Measurements from ENCODE around the gene HSP90AA1.
A peak's percentile ranks its signal among the peaks of the same experiment; 100 is the strongest.
"Not testable (repeated sequence)": the region's sequence is repeated elsewhere in the genome, so short reads cannot be mapped to it uniquely, and the experiment has no call there.

HSP90AA1 gene

GRCh38 chr14:102078831-102079699 lies 7.8 kb downstream of the HSP90AA1 start:
- H3K4me3 ChIP-seq (ENCODE audit: low read depth, low read length): no peak overlapping the region
- no peak for DNase-seq (ENCODE audit: low read depth)
- TF ChIP-seq CTCF (conservative IDR thresholded peaks at IDR 0.05; ENCODE audit: low read depth, low read length): no peak

DNA sequence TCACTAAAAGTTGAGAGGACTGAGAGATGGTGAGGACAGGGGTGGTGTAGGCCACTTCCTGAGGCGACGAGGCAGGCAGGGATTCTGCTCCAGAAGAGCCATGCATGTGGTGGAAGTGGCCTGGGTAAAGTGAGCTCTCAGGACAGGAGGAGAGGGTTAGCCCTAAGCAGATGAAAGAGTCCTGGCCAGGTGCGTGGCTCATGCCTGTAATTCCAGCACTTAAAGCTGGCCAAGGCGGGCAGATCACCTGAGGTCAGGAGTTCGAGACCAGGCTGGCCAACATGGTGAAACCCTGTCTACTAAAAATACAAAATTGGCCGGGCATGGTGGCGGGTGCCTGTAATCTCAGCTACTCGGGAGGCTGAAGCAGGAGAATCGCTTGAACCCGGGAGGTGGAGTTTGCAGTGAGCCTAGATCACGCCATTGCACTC lies 8.5 kb downstream of the HSP90AA1 start:
- not testable (repeated sequence) for H3K4me3 ChIP-seq (ENCODE audit: low read depth, low read length); DNase-seq (ENCODE audit: low read depth)

GRCh38 chr14:102077382-102077709 lies 9.5 kb downstream of the HSP90AA1 start:
- H3K4me3 ChIP-seq (ENCODE audit: low read depth, low read length): no peak overlapping the region
- DNase-seq (ENCODE audit: low read depth): no peak
- TF ChIP-seq CTCF (conservative IDR thresholded peaks at IDR 0.05; ENCODE audit: low read depth, low read length): no peak

GRCh38 chr14:102075155-102075554 lies 11.7 kb downstream of the HSP90AA1 start:
- DNase-seq (ENCODE audit: low read depth): no peak
- TF ChIP-seq CTCF (conservative IDR thresholded peaks at IDR 0.05; ENCODE audit: low read depth, low read length): no peak
- no peak overlapping the region for H3K4me3 ChIP-seq (ENCODE audit: low read depth, low read length)

DNA sequence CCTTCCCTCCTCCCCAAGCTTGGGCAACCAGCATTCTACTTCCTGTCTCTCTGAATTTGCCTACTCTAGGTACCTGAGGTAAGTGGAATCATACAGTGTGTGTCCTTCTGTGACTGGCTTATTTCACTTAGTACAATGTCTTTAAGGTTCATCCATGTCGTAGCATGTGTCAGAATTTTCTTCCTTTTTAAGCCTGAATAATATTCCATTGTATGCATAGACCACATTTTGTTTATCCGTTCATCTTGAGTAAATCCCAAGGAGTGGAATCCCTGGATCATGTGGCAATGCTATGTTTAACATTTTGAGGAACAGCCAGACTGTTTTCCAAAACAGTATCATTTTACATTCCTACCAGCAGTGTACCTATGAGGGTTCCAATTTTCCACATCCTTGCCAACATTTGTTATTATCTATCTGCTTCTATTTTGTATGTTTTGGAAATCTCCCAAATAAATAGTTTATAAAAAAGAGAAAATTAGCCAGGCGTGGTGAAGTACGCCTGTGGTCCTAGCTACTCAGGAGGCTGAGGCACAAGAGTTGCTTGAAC lies 12.4 kb downstream of the HSP90AA1 start:
- no peak overlapping the region for H3K4me3 ChIP-seq (ENCODE audit: low read depth, low read length)
- no peak for DNase-seq (ENCODE audit: low read depth)
- no peak for TF ChIP-seq CTCF (conservative IDR thresholded peaks at IDR 0.05; ENCODE audit: low read depth, low read length)

- H3K4me3 ChIP-seq (ENCODE audit: low read depth, low read length): no peak overlapping the region
- no peak for TF ChIP-seq CTCF (conservative IDR thresholded peaks at IDR 0.05; ENCODE audit: low read depth, low read length)
- DNase-seq (ENCODE audit: low read depth): peak; percentile 41
These were observed 15.4 kb downstream of the HSP90AA1 start for GRCh38 chr14:102071283-102071998.

DNA sequence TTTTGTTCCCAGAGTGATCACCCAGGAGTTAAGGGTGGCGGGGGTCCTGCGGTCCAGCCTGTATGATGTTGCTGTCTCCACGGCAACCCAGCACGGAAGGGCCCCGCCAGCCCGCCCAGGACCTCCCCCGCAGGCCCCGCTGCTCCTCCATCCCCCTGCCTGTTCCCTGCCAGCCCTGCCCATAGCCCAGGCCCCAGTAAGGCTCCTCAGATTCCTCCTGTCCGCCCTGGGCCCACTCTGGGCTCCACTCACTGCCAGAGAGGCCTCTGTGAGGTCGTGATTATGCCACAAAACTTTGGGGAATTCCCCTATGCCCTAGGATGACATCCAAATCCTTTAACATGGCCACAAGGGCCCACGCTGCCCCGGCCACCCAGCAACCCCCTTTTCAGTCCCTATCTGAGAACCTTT lies 20.8 kb downstream of the HSP90AA1 start:
- no peak for TF ChIP-seq CTCF (conservative IDR thresholded peaks at IDR 0.05; ENCODE audit: low read depth, low read length)
- no peak overlapping the region for H3K4me3 ChIP-seq (ENCODE audit: low read depth, low read length)
- no peak for DNase-seq (ENCODE audit: low read depth)

- DNase-seq (ENCODE audit: low read depth): not testable (repeated sequence)
These were observed 22.3 kb downstream of the HSP90AA1 start for GRCh38 chr14:102064590-102064989.

More at GRCh38 chr14:102064590-102064989, 22.3 kb downstream of the HSP90AA1 start:
- not testable (repeated sequence) for H3K4me3 ChIP-seq (ENCODE audit: low read depth, low read length)
